ENCODE results near the gene HOXC11. TPM values are rescaled to one million over a fixed set of nuclear protein-coding genes. Genes with fewer than 3 reads are reported as not detected.
A peak's percentile ranks its signal among the peaks of the same experiment; 100 is the strongest.

The HOXC11 gene
- polyA plus RNA-seq, 3 donors from 2014 or later: not detected

GRCh38 chr12:54015018-54015931 is 42.3 kb downstream of the HOXC11 start:
- Mint-ChIP-seq H3K27ac (peak overlapping the region in 1 of 6 donors; percentile 20), H3K9me3 (peaks cover 0 to 2% (median 0%) of the 10 kb centered on the region in 6 donors), H3K27me3 (ENCODE audit: low read depth in 3 of 3) (peaks cover 35 to 64% (median 60%) of the 10 kb centered on the region in 3 donors), H3K4me3 (peak overlapping the region in 2 of 5 donors; percentile 12 to 35), H3K36me3 (no peaks in the 10 kb centered on the region), H3K4me1 (peaks cover 24 to 37% of the 10 kb centered on the region in 2 donors)
- no peak for DNase-seq

- Mint-ChIP-seq H3K9me3 (peaks cover 0 to 2% (median 0%) of the 10 kb centered on the region in 6 donors), H3K36me3 (no peaks in the 10 kb centered on the region), H3K27me3 (ENCODE audit: low read depth in 3 of 3) (peaks cover 30 to 62% (median 58%) of the 10 kb centered on the region in 3 donors), H3K27ac (no peak overlapping the region), H3K4me3 (peak overlapping the region in 3 of 5 donors; percentile 13 to 38 (median 35)), H3K4me1 (peaks cover 23 to 35% of the 10 kb centered on the region in 2 donors)
- no peak for DNase-seq
Observed at GRCh38 chr12:54016051-54016450, 43.1 kb downstream of the HOXC11 start.

GRCh38 chr12:54016478-54016964 is 43.6 kb downstream of the HOXC11 start:
- H3K27me3 Mint-ChIP-seq (ENCODE audit: low read depth in 3 of 3): peaks cover 26 to 57% (median 55%) of the 10 kb centered on the region in 3 donors
- H3K27ac Mint-ChIP-seq: no peak overlapping the region
- H3K36me3 Mint-ChIP-seq: no peaks in the 10 kb centered on the region
- DNase-seq: no peak
- H3K4me1 Mint-ChIP-seq: peaks cover 22 to 30% of the 10 kb centered on the region in 2 donors
- H3K4me3 Mint-ChIP-seq: peak overlapping the region in 4 of 5 donors; percentile 13 to 49 (median 40)
- H3K9me3 Mint-ChIP-seq: peaks cover 0 to 2% (median 0%) of the 10 kb centered on the region in 6 donors

- Mint-ChIP-seq H3K27me3 (ENCODE audit: low read depth in 3 of 3) (peaks cover 28 to 57% (median 54%) of the 10 kb centered on the region in 3 donors), H3K4me1 (peaks cover 22 to 27% of the 10 kb centered on the region in 2 donors), H3K27ac (peak overlapping the region in 5 of 6 donors; percentile 68 to 87 (median 82)), H3K9me3 (peaks cover 0 to 2% (median 0%) of the 10 kb centered on the region in 6 donors), H3K36me3 (no peaks in the 10 kb centered on the region), H3K4me3 (peak overlapping the region; percentile 89 to 95 (median 93))
- DNase-seq: peak in 1 of 3 donors; percentile 24
Observed at GRCh38 chr12:54017027-54017788, 44.3 kb downstream of the HOXC11 start.

GRCh38 chr12:54017878-54018467 is 45.0 kb downstream of the HOXC11 start:
- H3K9me3 Mint-ChIP-seq: peaks cover 0 to 2% (median 0%) of the 10 kb centered on the region in 6 donors
- peak; percentile 81 to 89 (median 84) for DNase-seq
- peaks cover 32 to 55% (median 53%) of the 10 kb centered on the region in 3 donors for H3K27me3 Mint-ChIP-seq (ENCODE audit: low read depth in 3 of 3)
- peaks cover 22 to 27% of the 10 kb centered on the region in 2 donors for H3K4me1 Mint-ChIP-seq
- H3K4me3 Mint-ChIP-seq: peak overlapping the region; percentile 89 to 95 (median 93)
- H3K36me3 Mint-ChIP-seq: no peaks in the 10 kb centered on the region
- H3K27ac Mint-ChIP-seq: peak overlapping the region in 5 of 6 donors; percentile 68 to 87 (median 82)

- peak overlapping the region in 3 of 6 donors; percentile 20 to 74 (median 45) for H3K27ac Mint-ChIP-seq
- H3K4me1 Mint-ChIP-seq: peaks cover 22 to 27% of the 10 kb centered on the region in 2 donors
- H3K9me3 Mint-ChIP-seq: peaks cover 0 to 2% (median 0%) of the 10 kb centered on the region in 6 donors
- peak overlapping the region; percentile 89 to 95 (median 93) for H3K4me3 Mint-ChIP-seq
- peaks cover 31 to 55% (median 51%) of the 10 kb centered on the region in 3 donors for H3K27me3 Mint-ChIP-seq (ENCODE audit: low read depth in 3 of 3)
- H3K36me3 Mint-ChIP-seq: no peaks in the 10 kb centered on the region
- no peak for DNase-seq
Observed at GRCh38 chr12:54018468-54018984, 45.6 kb downstream of the HOXC11 start.

GRCh38 chr12:54019091-54019811 is 46.3 kb downstream of the HOXC11 start:
- H3K4me3 Mint-ChIP-seq: peak overlapping the region in 4 of 5 donors; percentile 33 to 53 (median 49)
- DNase-seq: no peak
- H3K36me3 Mint-ChIP-seq: no peaks in the 10 kb centered on the region
- H3K9me3 Mint-ChIP-seq: peaks cover 0 to 2% (median 0%) of the 10 kb centered on the region in 6 donors
- H3K27ac Mint-ChIP-seq: no peak overlapping the region
- peaks cover 35 to 53% (median 44%) of the 10 kb centered on the region in 3 donors for H3K27me3 Mint-ChIP-seq (ENCODE audit: low read depth in 3 of 3)
- H3K4me1 Mint-ChIP-seq: peaks cover 22 to 27% of the 10 kb centered on the region in 2 donors

GRCh38 chr12:54019924-54020590 is 47.1 kb downstream of the HOXC11 start:
- no peak for DNase-seq
- no peak overlapping the region for H3K27ac Mint-ChIP-seq
- H3K27me3 Mint-ChIP-seq (ENCODE audit: low read depth in 3 of 3): peaks cover 29 to 46% (median 41%) of the 10 kb centered on the region in 3 donors
- H3K36me3 Mint-ChIP-seq: no peaks in the 10 kb centered on the region
- peaks cover 0 to 2% (median 0%) of the 10 kb centered on the region in 6 donors for H3K9me3 Mint-ChIP-seq
- peak overlapping the region in 3 of 5 donors; percentile 27 to 63 (median 37) for H3K4me3 Mint-ChIP-seq
- H3K4me1 Mint-ChIP-seq: peaks cover 18 to 27% of the 10 kb centered on the region in 2 donors

GRCh38 chr12:54020591-54021405 is 47.9 kb downstream of the HOXC11 start:
- no peaks in the 10 kb centered on the region for H3K36me3 Mint-ChIP-seq
- no peak for DNase-seq
- no peak overlapping the region for H3K4me3 Mint-ChIP-seq
- peaks cover 27 to 45% (median 41%) of the 10 kb centered on the region in 3 donors for H3K27me3 Mint-ChIP-seq (ENCODE audit: low read depth in 3 of 3)
- peaks cover 0 to 2% (median 0%) of the 10 kb centered on the region in 6 donors for H3K9me3 Mint-ChIP-seq
- no peak overlapping the region for H3K27ac Mint-ChIP-seq
- peaks cover 18 to 27% of the 10 kb centered on the region in 2 donors for H3K4me1 Mint-ChIP-seq

- no peak for DNase-seq
- H3K27ac Mint-ChIP-seq: no peak overlapping the region
- peaks cover 23 to 46% (median 41%) of the 10 kb centered on the region in 3 donors for H3K27me3 Mint-ChIP-seq (ENCODE audit: low read depth in 3 of 3)
- peaks cover 16 to 27% of the 10 kb centered on the region in 2 donors for H3K4me1 Mint-ChIP-seq
- no peaks in the 10 kb centered on the region for H3K36me3 Mint-ChIP-seq
- H3K9me3 Mint-ChIP-seq: peaks cover 0 to 2% (median 0%) of the 10 kb centered on the region in 6 donors
- no peak overlapping the region for H3K4me3 Mint-ChIP-seq
Observed at GRCh38 chr12:54021432-54022013, 48.6 kb downstream of the HOXC11 start.

All from immature natural killer cell (primary cell).